ENCODE data around the gene JAG1.

- TF ChIP-seq CTCF (IDR thresholded peaks at IDR 0.05) (no peak), POLR2A (IDR thresholded peaks at IDR 0.05) (no peak)
Measured at GRCh38 chr20:10646886-10647420, 26.8 kb downstream of the JAG1 start.

All from suprapubic skin (tissue), 3 donors.